Measurements from ENCODE around the gene EXOC5.

The EXOC5 gene

DNA sequence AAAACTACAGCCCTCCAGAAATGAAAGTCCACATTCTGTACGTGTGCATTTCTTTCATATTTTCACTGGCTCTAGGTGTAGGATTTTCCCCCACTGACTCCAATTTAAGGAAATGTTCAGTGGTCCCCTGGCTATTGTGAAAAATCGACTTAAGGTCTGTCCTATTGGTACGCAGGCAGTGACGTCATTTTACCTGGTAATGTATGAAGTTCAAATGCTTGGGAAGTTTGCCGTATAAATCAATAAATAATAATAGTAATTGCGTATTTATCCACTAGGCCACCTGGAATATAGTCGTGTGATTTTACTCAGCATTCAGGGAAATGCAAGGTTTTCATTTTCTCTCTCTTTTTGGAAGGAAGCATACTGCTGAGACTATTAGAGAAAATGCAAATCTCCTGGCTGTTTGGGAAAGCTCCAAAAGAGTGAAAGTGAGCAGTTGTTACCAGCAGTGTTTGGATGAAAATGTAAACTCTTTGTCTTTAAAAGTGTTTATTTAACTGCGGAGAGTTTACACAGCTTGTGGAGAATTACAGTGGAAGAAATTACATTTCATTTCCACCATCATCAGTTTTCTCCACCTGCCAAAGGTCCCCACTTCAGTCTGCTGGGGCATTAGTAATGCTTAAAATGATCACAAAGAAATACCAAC lies 107.0 kb downstream of the EXOC5 start:
- no peak for DNase-seq

DNA sequence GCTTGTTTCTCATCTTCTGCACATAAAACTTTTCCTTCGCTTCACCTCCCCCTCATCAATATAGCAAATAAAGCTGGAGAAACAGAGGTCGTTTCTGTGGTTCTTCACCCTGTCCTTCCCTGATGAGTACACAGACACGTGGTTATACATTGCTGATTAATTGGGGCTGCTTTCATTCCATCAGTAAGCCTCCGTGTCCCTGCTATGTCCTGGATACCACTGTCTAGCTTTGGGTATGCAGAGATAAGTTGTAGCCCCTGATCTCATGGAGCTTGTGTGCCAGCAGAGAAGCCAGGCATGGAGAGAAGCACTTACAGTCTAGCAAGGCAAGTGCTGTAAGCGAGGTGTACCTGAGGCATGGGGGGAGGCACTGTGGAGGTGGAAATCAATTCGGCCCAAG lies 108.4 kb downstream of the EXOC5 start:
- no peak for DNase-seq

DNA sequence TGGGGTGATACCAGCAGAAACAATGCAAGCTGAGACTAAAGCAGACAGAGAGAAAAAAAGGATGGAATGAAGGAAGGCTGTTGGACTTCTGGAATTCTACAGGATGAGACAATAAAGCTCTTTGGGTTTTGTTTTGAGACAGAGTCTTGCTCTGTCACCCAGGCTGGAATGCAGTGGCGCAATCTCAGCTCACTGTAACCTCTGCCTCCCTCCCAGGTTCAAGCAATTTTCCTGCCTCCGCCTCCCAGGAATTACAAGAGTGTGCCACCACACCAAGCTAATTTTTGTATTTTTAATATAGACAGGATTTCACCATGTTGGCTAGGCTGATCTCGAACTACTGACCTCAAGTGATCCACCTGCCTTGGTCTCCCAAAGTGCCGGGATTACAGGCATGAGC lies 115.4 kb downstream of the EXOC5 start:
- no peak for DNase-seq

All from cortex of kidney (tissue), 1 donor.